ENCODE data around the gene TMEM255B. TPM values are rescaled to one million over a fixed set of nuclear protein-coding genes. Genes with fewer than 3 reads are reported as not detected.
A peak's percentile ranks its signal among the peaks of the same experiment; 100 is the strongest.

Gene TMEM255B
- total and polyA plus RNA-seq, 9 donors, result 1.9 to 9.2 (median 6.4) TPM

DNA sequence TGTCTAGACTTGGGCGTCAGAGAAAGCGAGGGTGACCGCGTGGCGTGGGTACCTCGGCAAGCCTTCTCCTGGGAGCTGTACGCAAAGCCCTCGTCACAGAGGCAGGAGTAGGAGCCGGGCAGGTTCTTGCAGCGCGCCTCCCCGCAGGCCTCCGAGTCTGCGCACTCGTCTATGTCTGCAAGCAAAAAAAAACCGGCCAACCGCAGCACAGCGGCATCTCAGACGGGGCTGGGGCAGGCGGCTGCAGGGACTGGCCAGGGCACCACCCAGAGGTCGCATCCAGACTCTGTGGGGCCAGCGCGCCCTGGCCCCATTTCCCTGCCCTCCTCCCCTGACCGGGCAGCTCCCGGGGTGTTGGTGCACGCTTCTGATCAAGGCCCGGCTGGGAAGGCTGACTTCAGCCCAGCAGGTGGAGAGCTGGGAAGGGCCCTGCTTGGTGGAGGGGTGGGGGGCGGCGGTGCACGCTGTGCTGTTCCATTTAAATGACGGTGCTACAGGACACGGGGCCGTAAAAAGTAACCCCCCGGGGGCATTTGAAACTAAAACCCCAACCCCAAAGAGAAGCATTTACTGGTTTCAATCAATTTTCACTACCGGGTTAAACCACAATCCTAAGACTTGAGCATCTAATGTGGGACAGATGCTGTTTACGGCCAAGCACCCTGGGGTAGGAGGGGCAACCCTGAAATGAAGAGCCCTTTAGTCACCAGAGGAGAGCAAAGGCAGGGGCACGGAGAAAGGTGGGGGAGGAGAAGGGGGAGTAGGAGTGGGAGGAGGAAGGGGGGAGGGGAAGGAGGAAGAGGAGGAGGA lies 76.6 kb downstream of the TMEM255B start:
- H3K36me3 ChIP-seq (ENCODE audit: control insufficient read depth, insufficient read depth, low read length), result peaks cover 13% of the 10 kb centered on the region
- H3K27me3 ChIP-seq (ENCODE audit: control insufficient read depth, insufficient read depth, low read length), result no peaks in the 10 kb centered on the region
- no peak for DNase-seq
- peaks cover 41% of the 10 kb centered on the region for H3K4me1 ChIP-seq (ENCODE audit: control insufficient read depth, insufficient read depth, low read length)
- 66% methylated on average over 24 of the region's 37 CpGs for WGBS (ENCODE audit: insufficient coverage)
- no peaks in the 10 kb centered on the region for H3K9me3 ChIP-seq (replicated peaks; ENCODE audit: control insufficient read depth, low read depth, low read length)
- H3K27ac ChIP-seq (ENCODE audit: low read length), result no peak overlapping the region
- H3K4me3 ChIP-seq (ENCODE audit: low read length), result no peak overlapping the region

DNA sequence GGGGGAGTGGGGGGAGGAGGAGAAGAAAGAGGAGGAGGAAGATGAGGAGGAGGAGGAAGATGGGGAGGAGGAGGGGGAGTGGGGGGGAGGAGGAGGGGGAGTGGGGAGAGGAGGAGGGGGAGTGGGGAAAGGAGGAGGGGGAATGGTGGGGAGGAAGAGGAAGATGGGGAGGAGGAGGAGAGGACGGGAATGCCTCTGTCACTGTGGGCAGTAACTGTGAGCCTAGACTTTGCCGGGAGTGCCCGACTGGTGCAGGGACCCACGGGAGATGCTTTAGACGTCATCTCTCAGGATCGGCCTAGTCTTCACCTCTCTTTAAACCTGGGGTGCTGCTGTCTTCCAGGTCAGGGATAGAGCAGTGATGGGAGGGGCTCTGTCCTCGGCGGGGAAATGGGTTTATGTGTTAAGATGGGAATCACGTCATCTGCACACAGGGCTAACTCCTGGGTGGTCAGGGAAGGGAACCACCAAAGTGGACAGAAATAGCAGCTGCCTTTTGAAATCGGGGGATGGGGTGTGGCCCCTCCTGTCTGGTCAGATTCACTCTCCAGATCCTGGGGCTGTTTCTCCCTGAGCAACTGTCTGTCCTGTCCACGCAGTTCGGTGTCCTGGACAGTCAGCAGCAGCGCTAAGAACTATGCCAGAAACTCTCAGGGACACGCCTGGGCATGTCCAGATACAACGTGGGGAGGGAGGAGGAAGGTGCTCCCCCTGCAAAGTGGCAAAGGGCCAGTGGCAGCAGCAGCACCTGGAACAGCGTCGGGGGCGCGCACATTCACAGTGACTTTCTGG lies 77.9 kb downstream of the TMEM255B start:
- H3K4me3 ChIP-seq (ENCODE audit: low read length), result no peak overlapping the region
- 14% methylated on average over 9 of the region's 19 CpGs for WGBS (ENCODE audit: insufficient coverage)
- peaks cover 15% of the 10 kb centered on the region for H3K36me3 ChIP-seq (ENCODE audit: control insufficient read depth, insufficient read depth, low read length)
- H3K4me1 ChIP-seq (ENCODE audit: control insufficient read depth, insufficient read depth, low read length), result peaks cover 45% of the 10 kb centered on the region
- H3K27ac ChIP-seq (ENCODE audit: low read length), result peak overlapping the region; percentile 47
- DNase-seq, result peak; percentile 79
- H3K27me3 ChIP-seq (ENCODE audit: control insufficient read depth, insufficient read depth, low read length), result no peaks in the 10 kb centered on the region
- H3K9me3 ChIP-seq (replicated peaks; ENCODE audit: control insufficient read depth, low read depth, low read length), result no peaks in the 10 kb centered on the region

GRCh38 chr13:113837560-113838355 lies 78.7 kb downstream of the TMEM255B start:
- Histone ChIP-seq H3K4me1 (ENCODE audit: control insufficient read depth, insufficient read depth, low read length) (peaks cover 42% of the 10 kb centered on the region), H3K4me3 (ENCODE audit: low read length) (no peak overlapping the region), H3K36me3 (ENCODE audit: control insufficient read depth, insufficient read depth, low read length) (peaks cover 15% of the 10 kb centered on the region), H3K9me3 (replicated peaks; ENCODE audit: control insufficient read depth, low read depth, low read length) (no peaks in the 10 kb centered on the region), H3K27me3 (ENCODE audit: control insufficient read depth, insufficient read depth, low read length) (no peaks in the 10 kb centered on the region), H3K27ac (ENCODE audit: low read length) (peak overlapping the region; percentile 47)
- WGBS (ENCODE audit: insufficient coverage), result 18% methylated on average over 10 of the region's 16 CpGs
- peak; percentile 87 for DNase-seq

DNA sequence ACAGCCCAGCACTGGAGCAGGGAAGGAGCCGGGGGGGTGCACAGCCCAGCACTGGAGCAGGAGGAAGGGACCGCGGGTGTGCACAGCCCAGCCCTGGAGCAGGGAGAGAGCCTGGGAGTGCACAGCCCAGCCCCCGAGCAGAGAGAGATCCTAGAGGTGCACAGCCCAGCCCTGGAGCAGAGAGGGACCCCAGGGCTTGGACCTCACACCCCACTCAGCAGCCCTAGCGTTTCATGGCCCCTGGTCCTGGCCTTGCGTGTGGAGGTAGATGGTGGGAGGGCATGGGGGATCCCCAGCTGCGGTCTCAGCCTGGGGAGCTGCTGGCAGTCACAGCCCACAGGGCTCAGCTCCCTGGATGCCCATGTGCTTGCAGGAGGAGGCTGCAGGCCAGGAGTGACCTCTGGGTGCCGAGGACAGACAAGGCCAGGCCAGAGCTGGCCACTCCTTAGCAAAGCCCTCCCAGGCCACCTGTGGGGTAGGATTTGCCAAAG lies 79.7 kb downstream of the TMEM255B start:
- no peak overlapping the region for H3K27ac ChIP-seq (ENCODE audit: low read length)
- DNase-seq, result no peak
- H3K4me3 ChIP-seq (ENCODE audit: low read length), result no peak overlapping the region
- peaks cover 42% of the 10 kb centered on the region for H3K4me1 ChIP-seq (ENCODE audit: control insufficient read depth, insufficient read depth, low read length)
- WGBS (ENCODE audit: insufficient coverage), result 66% methylated on average over 6 of the region's 8 CpGs
- H3K27me3 ChIP-seq (ENCODE audit: control insufficient read depth, insufficient read depth, low read length), result no peaks in the 10 kb centered on the region
- no peaks in the 10 kb centered on the region for H3K9me3 ChIP-seq (replicated peaks; ENCODE audit: control insufficient read depth, low read depth, low read length)
- H3K36me3 ChIP-seq (ENCODE audit: control insufficient read depth, insufficient read depth, low read length), result peaks cover 13% of the 10 kb centered on the region

DNA sequence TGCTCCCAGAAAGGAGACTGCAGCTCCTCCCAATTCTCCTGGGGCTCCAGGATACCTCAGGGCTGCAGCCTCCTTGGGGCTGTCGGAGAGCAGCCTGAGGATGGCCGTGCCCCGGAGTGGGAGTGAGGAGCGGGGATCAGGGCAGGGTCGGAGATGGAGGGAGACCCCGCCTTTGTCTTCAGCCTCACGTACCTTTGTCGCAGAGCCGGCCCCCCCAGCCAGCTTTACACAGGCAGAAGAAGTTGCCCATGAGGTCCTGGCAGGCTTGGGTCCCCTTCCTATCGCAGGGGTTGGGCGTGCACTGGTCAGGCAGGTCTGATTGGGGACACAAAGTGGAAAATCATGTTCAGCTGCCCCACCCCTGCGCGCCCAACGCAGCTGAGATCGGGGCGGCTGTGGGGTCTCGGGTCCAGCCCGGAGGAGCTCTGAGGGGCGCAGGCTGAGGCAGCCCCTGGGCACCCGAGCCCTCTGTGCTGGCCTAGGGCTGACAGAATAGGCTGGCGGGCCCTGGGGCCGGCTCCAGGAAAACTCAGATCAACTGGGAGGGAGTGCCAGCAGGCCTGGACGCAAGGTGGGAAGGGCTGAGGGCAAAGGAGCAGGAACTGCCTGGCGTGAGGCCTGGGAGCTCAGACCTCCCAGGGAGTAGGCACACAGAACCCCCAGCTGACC lies 80.6 kb downstream of the TMEM255B start:
- WGBS (ENCODE audit: insufficient coverage), result 92% methylated on average over 23 of the region's 24 CpGs
- peaks cover 13% of the 10 kb centered on the region for H3K36me3 ChIP-seq (ENCODE audit: control insufficient read depth, insufficient read depth, low read length)
- no peak for DNase-seq
- no peaks in the 10 kb centered on the region for H3K9me3 ChIP-seq (replicated peaks; ENCODE audit: control insufficient read depth, low read depth, low read length)
- no peak overlapping the region for H3K27ac ChIP-seq (ENCODE audit: low read length)
- H3K4me3 ChIP-seq (ENCODE audit: low read length), result no peak overlapping the region
- peaks cover 42% of the 10 kb centered on the region for H3K4me1 ChIP-seq (ENCODE audit: control insufficient read depth, insufficient read depth, low read length)
- no peaks in the 10 kb centered on the region for H3K27me3 ChIP-seq (ENCODE audit: control insufficient read depth, insufficient read depth, low read length)

DNA sequence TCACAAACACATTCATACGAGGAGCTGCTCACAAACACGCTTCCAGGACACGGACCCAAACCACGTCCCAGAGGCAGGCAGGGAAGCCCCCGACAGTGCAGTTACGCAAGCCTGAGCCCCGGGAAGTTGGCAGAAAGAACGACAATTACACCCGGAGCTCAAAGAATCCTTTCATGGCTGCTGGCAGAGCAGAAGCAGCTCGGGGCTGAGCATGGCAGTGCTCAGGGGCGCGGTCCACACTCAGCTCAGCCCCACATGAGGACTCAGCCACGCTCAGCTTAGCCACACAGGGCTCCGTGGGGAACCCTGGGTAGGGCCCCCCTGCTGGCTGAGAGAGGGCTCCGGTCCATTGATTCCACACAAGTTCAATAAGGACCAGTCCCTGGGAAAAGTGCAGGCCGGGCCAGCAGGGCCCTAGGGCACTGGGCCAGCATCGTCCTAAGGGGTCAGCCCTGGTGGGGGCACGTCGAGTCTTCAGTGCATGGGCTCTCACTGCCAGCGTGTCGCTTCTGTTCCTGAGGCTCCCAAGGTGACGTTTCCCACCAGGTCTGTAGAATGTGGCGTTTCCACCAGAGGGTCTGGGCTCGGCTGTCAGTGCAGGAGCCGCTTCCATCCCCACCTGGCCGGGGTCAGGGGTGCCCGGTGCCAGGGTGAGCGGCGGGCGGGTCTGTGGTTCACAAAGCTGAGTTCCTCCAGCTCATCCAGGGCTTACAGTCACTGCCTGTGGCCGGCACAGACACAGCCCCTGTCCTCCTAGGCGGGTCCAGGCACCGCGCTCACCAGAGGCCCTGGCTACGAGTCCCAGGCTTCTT lies 81.7 kb downstream of the TMEM255B start:
- H3K4me1 ChIP-seq (ENCODE audit: control insufficient read depth, insufficient read depth, low read length), result peaks cover 42% of the 10 kb centered on the region
- H3K9me3 ChIP-seq (replicated peaks; ENCODE audit: control insufficient read depth, low read depth, low read length), result no peaks in the 10 kb centered on the region
- H3K27me3 ChIP-seq (ENCODE audit: control insufficient read depth, insufficient read depth, low read length), result no peaks in the 10 kb centered on the region
- peaks cover 8% of the 10 kb centered on the region for H3K36me3 ChIP-seq (ENCODE audit: control insufficient read depth, insufficient read depth, low read length)
- H3K27ac ChIP-seq (ENCODE audit: low read length), result no peak overlapping the region
- WGBS (ENCODE audit: insufficient coverage), result 67% methylated on average over 33 of the region's 35 CpGs
- H3K4me3 ChIP-seq (ENCODE audit: low read length), result no peak overlapping the region
- peak; percentile 36 for DNase-seq

DNA sequence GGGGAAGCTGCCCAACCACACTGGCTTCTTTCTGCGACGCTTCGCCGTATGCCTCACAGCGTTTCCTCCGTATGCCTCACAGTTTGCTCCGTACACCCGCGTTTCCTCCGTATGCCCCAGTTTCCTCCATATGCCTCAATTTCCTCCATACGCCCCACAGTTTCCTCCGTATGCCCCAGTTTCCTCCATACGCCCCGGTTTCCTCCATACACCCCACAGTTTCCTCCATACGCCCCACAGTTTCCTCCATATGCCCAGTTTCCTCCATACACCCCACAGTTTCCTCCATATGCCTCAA lies 82.3 kb downstream of the TMEM255B start:
- Histone ChIP-seq H3K4me1 (ENCODE audit: control insufficient read depth, insufficient read depth, low read length) (peaks cover 42% of the 10 kb centered on the region), H3K4me3 (ENCODE audit: low read length) (no peak overlapping the region), H3K36me3 (ENCODE audit: control insufficient read depth, insufficient read depth, low read length) (peaks cover 8% of the 10 kb centered on the region), H3K27ac (ENCODE audit: low read length) (no peak overlapping the region), H3K9me3 (replicated peaks; ENCODE audit: control insufficient read depth, low read depth, low read length) (no peaks in the 10 kb centered on the region), H3K27me3 (ENCODE audit: control insufficient read depth, insufficient read depth, low read length) (no peaks in the 10 kb centered on the region)
- WGBS (ENCODE audit: insufficient coverage), result 77% methylated on average over 12 of the region's 15 CpGs
- DNase-seq, result no peak

- Histone ChIP-seq H3K27ac (ENCODE audit: low read length) (no peak overlapping the region), H3K36me3 (ENCODE audit: control insufficient read depth, insufficient read depth, low read length) (peaks cover 11% of the 10 kb centered on the region), H3K9me3 (replicated peaks; ENCODE audit: control insufficient read depth, low read depth, low read length) (no peaks in the 10 kb centered on the region), H3K4me3 (ENCODE audit: low read length) (no peak overlapping the region), H3K4me1 (ENCODE audit: control insufficient read depth, insufficient read depth, low read length) (peaks cover 34% of the 10 kb centered on the region), H3K27me3 (ENCODE audit: control insufficient read depth, insufficient read depth, low read length) (no peaks in the 10 kb centered on the region)
- WGBS (ENCODE audit: insufficient coverage), result 77% methylated on average over 19 of the region's 29 CpGs
- DNase-seq, result no peak
Measured at GRCh38 chr13:113842336-113843062, 83.5 kb downstream of the TMEM255B start.
